WTC11 (cell line): ENCODE measurements around the gene ARAP1. TPM values are rescaled to one million over a fixed set of nuclear protein-coding genes. Genes with fewer than 3 reads are reported as not detected.

ENCODE experiments used
- ATAC-seq: fragments of 200-7000 bp; cut with Tn5 transposase; 2 replicates; pipeline ENCODE4 v1.10.0; 2021; ENCODE audit warnings: mild to moderate bottlenecking, moderate library complexity
- CTCF ChIA-PET: fragments of 300-600 bp; sonication (Branson Sonifier 250); formaldehyde crosslinking; loops from one replicate; lab custom pipeline; 2021; ENCODE audit warnings: antibody characterized with exemption; lab: Charles Lee
- POLR2A ChIA-PET: fragments of 350-600 bp; sonication (Branson Sonifier 250); formaldehyde crosslinking; loops from one replicate; lab custom pipeline; 2021; ENCODE audit warnings: antibody characterized with exemption; lab: Charles Lee
- DNase-seq: peaks from one replicate; pipeline ENCODE4 v3.0.0; 2021; ENCODE audit warnings: low spot score
- H3K27ac Mint-ChIP-seq: 2 replicates; pipeline ENCODE4 v1.8.0; 2021; ENCODE audit warnings: mixed read lengths
- H3K27me3 Mint-ChIP-seq: 2 replicates; pipeline ENCODE4 v1.8.0; 2021; ENCODE audit warnings: low read depth, mild to moderate bottlenecking, moderate library complexity, mixed read lengths
- H3K36me3 Mint-ChIP-seq: 2 replicates; pipeline ENCODE4 v1.8.0; 2021; ENCODE audit warnings: mixed read lengths
- H3K4me1 Mint-ChIP-seq: 2 replicates; pipeline ENCODE4 v1.8.0; 2022; ENCODE audit warnings: mixed read lengths
- H3K4me3 Mint-ChIP-seq: 2 replicates; pipeline ENCODE4 v1.8.0; 2021; ENCODE audit warnings: mild to moderate bottlenecking, moderate library complexity, mixed read lengths
- H3K9me3 Mint-ChIP-seq: 2 replicates; pipeline ENCODE4 v1.8.0; 2021; ENCODE audit warnings: mixed read lengths
- ATF6 ChIP-seq: sonication (generic); formaldehyde crosslinking; IDR thresholded peaks from 2 replicates; pipeline ENCODE4 v1.8.1; 2023; ENCODE audit warnings: mild to moderate bottlenecking, missing genetic modification reagents
- E2F5 ChIP-seq: sonication (generic); formaldehyde crosslinking; IDR thresholded peaks from 2 replicates; pipeline ENCODE4 v1.8.1; 2022; ENCODE audit warnings: mild to moderate bottlenecking, moderate library complexity, missing genetic modification reagents
- ELF4 ChIP-seq: sonication (generic); formaldehyde crosslinking; IDR thresholded peaks from 2 replicates; pipeline ENCODE4 v1.8.1; 2022; ENCODE audit warnings: low read depth, mild to moderate bottlenecking, moderate library complexity, missing genetic modification reagents
- EMX1 ChIP-seq: fragments of 250-450 bp; sonication (Bioruptor Pico); IDR thresholded peaks from 2 replicates; pipeline ENCODE4 v1.8.0; 2021; ENCODE audit warnings: mild to moderate bottlenecking
- ETV6 ChIP-seq: sonication (generic); formaldehyde crosslinking; IDR thresholded peaks from 2 replicates; pipeline ENCODE4 v1.8.1; 2022; ENCODE audit warnings: mild to moderate bottlenecking, missing genetic modification reagents
- FOXK1 ChIP-seq: sonication (generic); formaldehyde crosslinking; IDR thresholded peaks from 2 replicates; pipeline ENCODE4 v1.8.0; 2022; ENCODE audit warnings: mild to moderate bottlenecking, moderate library complexity, missing genetic modification reagents
- GTF2I ChIP-seq: fragments of 250-450 bp; sonication (Bioruptor Pico); conservative IDR thresholded peaks from 2 replicates; pipeline ENCODE4 v1.4.0; 2021; ENCODE audit warnings: mild to moderate bottlenecking
- HMGA2 ChIP-seq: fragments of 250-450 bp; sonication (Bioruptor Pico); IDR thresholded peaks from 2 replicates; pipeline ENCODE4 v1.4.0; 2021; ENCODE audit warnings: mild to moderate bottlenecking, moderate library complexity
- MXD4 ChIP-seq: fragments of 250-450 bp; sonication (Bioruptor Pico); IDR thresholded peaks from 2 replicates; pipeline ENCODE4 v1.8.0; 2021; ENCODE audit warnings: mild to moderate bottlenecking, moderate library complexity, borderline replicate concordance
- NFATC4 ChIP-seq: fragments of 250-450 bp; sonication (Bioruptor Pico); IDR thresholded peaks from 2 replicates; pipeline ENCODE4 v1.9.0; 2021; ENCODE audit warnings: mild to moderate bottlenecking
- NR1H2 ChIP-seq: sonication (generic); formaldehyde crosslinking; IDR thresholded peaks from 2 replicates; pipeline ENCODE4 v1.9.0; 2021; ENCODE audit warnings: mild to moderate bottlenecking, moderate library complexity, missing genetic modification reagents
- NR2C2 ChIP-seq: sonication (generic); formaldehyde crosslinking; IDR thresholded peaks from 2 replicates; pipeline ENCODE4 v1.8.0; 2022; ENCODE audit warnings: mild to moderate bottlenecking, missing genetic modification reagents
- RELA ChIP-seq: sonication (generic); formaldehyde crosslinking; IDR thresholded peaks from 2 replicates; pipeline ENCODE4 v1.8.1; 2022; ENCODE audit warnings: missing genetic modification reagents, mild to moderate bottlenecking, borderline replicate concordance
- SMAD3 ChIP-seq: sonication (generic); formaldehyde crosslinking; IDR thresholded peaks from 2 replicates; pipeline ENCODE4 v1.8.0; 2022; ENCODE audit warnings: missing genetic modification reagents, mild to moderate bottlenecking, borderline replicate concordance
- TCF7 ChIP-seq: sonication (generic); formaldehyde crosslinking; IDR thresholded peaks from 2 replicates; pipeline ENCODE4 v1.8.0; 2022; ENCODE audit warnings: mild to moderate bottlenecking, low read depth, missing genetic modification reagents, moderate library complexity
- TP53 ChIP-seq: sonication (generic); formaldehyde crosslinking; IDR thresholded peaks from 2 replicates; pipeline ENCODE4 v1.8.1; 2023; ENCODE audit warnings: mild to moderate bottlenecking, missing genetic modification reagents
- ZNF121 ChIP-seq: sonication (generic); formaldehyde crosslinking; IDR thresholded peaks from 2 replicates; pipeline ENCODE4 v1.8.0; 2023; ENCODE audit warnings: missing genetic modification reagents
- ZNF219 ChIP-seq: sonication (generic); formaldehyde crosslinking; IDR thresholded peaks from 2 replicates; pipeline ENCODE4 v1.8.0; 2023; ENCODE audit warnings: missing genetic modification reagents, mild to moderate bottlenecking, borderline replicate concordance
- ZNF317 ChIP-seq: sonication (generic); formaldehyde crosslinking; IDR thresholded peaks from 2 replicates; pipeline ENCODE4 v1.8.1; 2023; ENCODE audit warnings: low read depth, mild to moderate bottlenecking, moderate library complexity, missing genetic modification reagents, borderline replicate concordance
- ZNF396 ChIP-seq: fragments of 250-450 bp; sonication (Bioruptor Pico); IDR thresholded peaks from 2 replicates; pipeline ENCODE4 v1.8.0; 2021; ENCODE audit warnings: mild to moderate bottlenecking, moderate library complexity, borderline replicate concordance
- ZNF532 ChIP-seq: fragments of 250-450 bp; sonication (Bioruptor Pico); IDR thresholded peaks from 2 replicates; pipeline ENCODE4 v1.9.0; 2021; ENCODE audit warnings: mild to moderate bottlenecking, borderline replicate concordance
- total RNA-seq: library from RNA; stranded (reverse); gene quantifications from 3 replicates; pipeline ENCODE4 v1.2.3, GENCODE V29; 2021
- TF ChIP-seq, protein P1 (sequence below): sonication (generic); formaldehyde crosslinking; IDR thresholded peaks from 2 replicates; pipeline ENCODE4 v1.8.1; 2022; ENCODE audit warnings: low read depth, missing genetic modification reagents, borderline replicate concordance
- TF ChIP-seq, protein P2 (sequence below): sonication (generic); formaldehyde crosslinking; IDR thresholded peaks from 2 replicates; pipeline ENCODE4 v1.8.1; 2022; ENCODE audit warnings: mild to moderate bottlenecking, missing genetic modification reagents, moderate library complexity, borderline replicate concordance
- TF ChIP-seq, protein P3 (sequence below): sonication (generic); formaldehyde crosslinking; IDR thresholded peaks from 2 replicates; pipeline ENCODE4 v1.8.0; 2022; ENCODE audit warnings: mild to moderate bottlenecking, missing genetic modification reagents

The ARAP1 gene
- total RNA-seq, 1 experiment from 2014 or later, result 98.8 TPM

DNA sequence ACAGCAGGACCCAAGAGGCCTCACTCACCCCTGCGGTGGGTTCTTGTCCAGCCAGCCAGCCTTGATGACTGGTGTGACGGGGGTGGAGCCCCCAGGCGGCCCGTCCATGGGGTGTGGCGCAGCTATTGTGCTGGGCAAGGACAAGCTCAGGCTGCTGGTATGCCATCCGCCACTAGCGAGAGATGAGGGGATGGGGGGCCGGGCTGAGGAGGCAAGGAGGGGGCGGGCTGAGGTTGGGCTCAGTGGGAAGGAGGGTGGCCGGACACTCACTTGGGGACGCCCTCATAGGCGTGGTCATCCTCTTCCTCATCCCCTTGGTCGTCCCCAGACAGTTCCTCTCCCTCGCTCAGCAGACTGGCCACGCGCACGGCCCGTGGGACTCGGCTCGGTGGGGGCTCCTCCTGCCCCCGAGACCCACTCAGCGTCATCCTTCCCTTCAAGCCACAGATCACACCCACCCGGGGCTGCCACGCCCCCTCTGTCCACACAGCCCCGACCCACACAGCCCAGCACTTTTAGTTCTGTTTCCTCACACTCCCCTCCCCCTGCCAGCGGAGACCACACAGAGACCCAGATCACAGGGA lies 39.9 kb downstream of the ARAP1 start:
- TF ChIP-seq SMAD3 (CRISPR knock-in tag) (no peak), NR1H2 (CRISPR knock-in tag) (no peak), EMX1 (no peak), ETV6 (no peak), ATF6 (no peak), TCF7 (CRISPR knock-in tag) (no peak), FOXK1 (CRISPR knock-in tag) (no peak), NFATC4 (CRISPR knock-in tag) (no peak), ZNF396 (CRISPR knock-in tag) (no peak), ZNF317 (CRISPR knock-in tag) (no peak), MXD4 (CRISPR knock-in tag) (no peak), GTF2I (CRISPR knock-in tag) (no peak), RELA (CRISPR knock-in tag) (no peak), ZNF219 (CRISPR knock-in tag) (no peak), ZNF121 (CRISPR knock-in tag) (no peak), TP53 (CRISPR knock-in tag) (no peak), HMGA2 (CRISPR knock-in tag) (no peak)
- TF ChIP-seq, protein P1, sequence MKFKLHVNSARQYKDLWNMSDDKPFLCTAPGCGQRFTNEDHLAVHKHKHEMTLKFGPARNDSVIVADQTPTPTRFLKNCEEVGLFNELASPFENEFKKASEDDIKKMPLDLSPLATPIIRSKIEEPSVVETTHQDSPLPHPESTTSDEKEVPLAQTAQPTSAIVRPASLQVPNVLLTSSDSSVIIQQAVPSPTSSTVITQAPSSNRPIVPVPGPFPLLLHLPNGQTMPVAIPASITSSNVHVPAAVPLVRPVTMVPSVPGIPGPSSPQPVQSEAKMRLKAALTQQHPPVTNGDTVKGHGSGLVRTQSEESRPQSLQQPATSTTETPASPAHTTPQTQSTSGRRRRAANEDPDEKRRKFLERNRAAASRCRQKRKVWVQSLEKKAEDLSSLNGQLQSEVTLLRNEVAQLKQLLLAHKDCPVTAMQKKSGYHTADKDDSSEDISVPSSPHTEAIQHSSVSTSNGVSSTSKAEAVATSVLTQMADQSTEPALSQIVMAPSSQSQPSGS (CRISPR knock-in tag), result no peak
- TF ChIP-seq, protein P2, sequence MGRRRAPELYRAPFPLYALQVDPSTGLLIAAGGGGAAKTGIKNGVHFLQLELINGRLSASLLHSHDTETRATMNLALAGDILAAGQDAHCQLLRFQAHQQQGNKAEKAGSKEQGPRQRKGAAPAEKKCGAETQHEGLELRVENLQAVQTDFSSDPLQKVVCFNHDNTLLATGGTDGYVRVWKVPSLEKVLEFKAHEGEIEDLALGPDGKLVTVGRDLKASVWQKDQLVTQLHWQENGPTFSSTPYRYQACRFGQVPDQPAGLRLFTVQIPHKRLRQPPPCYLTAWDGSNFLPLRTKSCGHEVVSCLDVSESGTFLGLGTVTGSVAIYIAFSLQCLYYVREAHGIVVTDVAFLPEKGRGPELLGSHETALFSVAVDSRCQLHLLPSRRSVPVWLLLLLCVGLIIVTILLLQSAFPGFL (CRISPR knock-in tag), result no peak
- Mint-ChIP-seq H3K9me3 (no peaks in the 10 kb centered on the region), H3K36me3 (peaks cover 14% of the 10 kb centered on the region; the same call in 1 of the 2 replicates), H3K27ac (peak overlapping the region; percentile 64), H3K4me3 (no peak overlapping the region), H3K4me1 (peaks cover 14% of the 10 kb centered on the region), H3K27me3 (no peaks in the 10 kb centered on the region)
- no peak for DNase-seq
- no peak for ATAC-seq
- POLR2A ChIA-PET, result no interaction called here
- CTCF ChIA-PET, result no interaction called here

DNA sequence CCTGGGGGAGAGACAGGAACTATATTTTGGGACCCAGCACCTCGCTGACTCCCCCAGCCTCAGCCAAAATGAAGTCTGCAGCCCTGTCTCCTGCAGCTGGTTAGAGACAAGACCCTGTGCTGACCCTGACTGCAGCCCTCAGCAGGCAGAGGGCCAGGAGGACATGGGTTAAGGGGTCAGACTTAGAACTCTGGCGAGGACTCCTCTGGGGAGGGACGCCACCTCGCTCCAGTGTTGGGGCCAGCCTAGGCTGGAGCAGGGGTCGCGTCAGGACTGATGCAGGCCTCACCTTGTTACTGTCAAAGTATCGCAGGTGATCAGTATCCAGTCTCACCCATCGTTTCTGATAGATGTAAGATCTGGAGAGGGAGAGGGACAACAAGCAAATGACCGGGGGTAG lies 41.1 kb downstream of the ARAP1 start:
- no peaks in the 10 kb centered on the region for H3K27me3 Mint-ChIP-seq
- DNase-seq (no peak), ATAC-seq (no peak)
- no peak overlapping the region for H3K4me3 Mint-ChIP-seq
- ChIA-PET POLR2A (no interaction called here), CTCF (interaction anchor here (2.5 kb wide), 1 partner anchor 27 kb away, joined by 9 read pairs; no protein-coding TSS in a partner anchor)
- peaks cover 15% of the 10 kb centered on the region; the same call in 1 of the 2 replicates for H3K36me3 Mint-ChIP-seq
- peak overlapping the region; percentile 87 for H3K27ac Mint-ChIP-seq
- peaks cover 25% of the 10 kb centered on the region for H3K4me1 Mint-ChIP-seq
- H3K9me3 Mint-ChIP-seq, result no peaks in the 10 kb centered on the region
- TF ChIP-seq FOXK1 (CRISPR knock-in tag), result no peak
- no peak for TF ChIP-seq ELF4 (CRISPR knock-in tag)
- TF ChIP-seq, protein P3, sequence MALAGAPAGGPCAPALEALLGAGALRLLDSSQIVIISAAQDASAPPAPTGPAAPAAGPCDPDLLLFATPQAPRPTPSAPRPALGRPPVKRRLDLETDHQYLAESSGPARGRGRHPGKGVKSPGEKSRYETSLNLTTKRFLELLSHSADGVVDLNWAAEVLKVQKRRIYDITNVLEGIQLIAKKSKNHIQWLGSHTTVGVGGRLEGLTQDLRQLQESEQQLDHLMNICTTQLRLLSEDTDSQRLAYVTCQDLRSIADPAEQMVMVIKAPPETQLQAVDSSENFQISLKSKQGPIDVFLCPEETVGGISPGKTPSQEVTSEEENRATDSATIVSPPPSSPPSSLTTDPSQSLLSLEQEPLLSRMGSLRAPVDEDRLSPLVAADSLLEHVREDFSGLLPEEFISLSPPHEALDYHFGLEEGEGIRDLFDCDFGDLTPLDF (CRISPR knock-in tag), result no peak
- TF ChIP-seq E2F5 (CRISPR knock-in tag), result no peak
- TF ChIP-seq TCF7 (CRISPR knock-in tag), result no peak
- no peak for TF ChIP-seq ZNF532 (CRISPR knock-in tag)
- TF ChIP-seq, protein P2 (CRISPR knock-in tag), result no peak
- no peak for TF ChIP-seq NR2C2
